GM12865 (cell line): ENCODE results near the gene SHCBP1L.

ENCODE experiments used
- DNase-seq: peaks from one replicate; pipeline ENCODE4 v3.0.0; 2010; ENCODE audit warnings: low read depth
- H3K4me3 ChIP-seq: 2 replicates; pipeline ENCODE4 v1.5.1; 2011; ENCODE audit warnings: mild to moderate bottlenecking, low read depth, low read length, control low read depth
- TF ChIP-seq, protein P1 (sequence below): IDR thresholded peaks from 2 replicates; pipeline ENCODE4 v1.5.1; 2011; ENCODE audit warnings: low read length, control low read depth, low read depth, inconsistent platforms; ENCODE audit not compliant: insufficient read depth; ENCODE audit errors: missing control alignments

The SHCBP1L gene

DNA sequence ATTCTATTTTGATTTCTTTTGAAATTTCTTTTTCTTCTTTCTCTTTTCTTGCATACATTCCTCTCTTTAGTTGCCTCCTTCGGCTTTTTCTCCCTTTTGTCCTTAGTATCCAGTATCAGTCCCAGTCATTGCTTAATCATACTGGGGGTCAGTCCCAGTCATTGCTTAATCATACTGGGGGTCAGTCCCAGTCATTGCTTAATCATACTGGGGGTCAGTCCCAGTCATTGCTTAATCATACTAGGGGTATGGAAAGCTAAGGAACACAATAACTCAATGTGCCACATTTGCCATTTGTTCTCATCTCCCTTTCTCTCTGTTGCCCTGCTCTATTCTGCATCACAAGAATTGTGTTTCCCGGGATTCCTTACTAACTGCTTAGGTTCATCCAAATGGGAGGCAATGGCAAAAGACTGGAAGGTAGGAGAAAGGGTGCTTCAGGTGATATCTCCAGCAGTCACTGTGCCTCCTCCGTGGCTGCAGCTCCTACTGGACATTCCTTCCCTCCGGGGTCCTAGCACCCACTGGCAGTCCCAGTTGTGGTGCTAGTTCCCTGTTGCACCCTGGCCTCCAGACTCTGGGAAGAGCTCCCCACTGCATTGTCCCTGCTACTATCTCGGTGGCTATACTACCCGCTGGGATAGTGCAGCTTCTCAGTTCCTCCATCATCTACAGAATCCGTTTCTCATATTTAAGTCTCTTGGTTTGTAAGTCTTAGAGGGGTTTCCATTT lies 37.6 kb upstream of the SHCBP1L start:
- TF ChIP-seq, protein P1, sequence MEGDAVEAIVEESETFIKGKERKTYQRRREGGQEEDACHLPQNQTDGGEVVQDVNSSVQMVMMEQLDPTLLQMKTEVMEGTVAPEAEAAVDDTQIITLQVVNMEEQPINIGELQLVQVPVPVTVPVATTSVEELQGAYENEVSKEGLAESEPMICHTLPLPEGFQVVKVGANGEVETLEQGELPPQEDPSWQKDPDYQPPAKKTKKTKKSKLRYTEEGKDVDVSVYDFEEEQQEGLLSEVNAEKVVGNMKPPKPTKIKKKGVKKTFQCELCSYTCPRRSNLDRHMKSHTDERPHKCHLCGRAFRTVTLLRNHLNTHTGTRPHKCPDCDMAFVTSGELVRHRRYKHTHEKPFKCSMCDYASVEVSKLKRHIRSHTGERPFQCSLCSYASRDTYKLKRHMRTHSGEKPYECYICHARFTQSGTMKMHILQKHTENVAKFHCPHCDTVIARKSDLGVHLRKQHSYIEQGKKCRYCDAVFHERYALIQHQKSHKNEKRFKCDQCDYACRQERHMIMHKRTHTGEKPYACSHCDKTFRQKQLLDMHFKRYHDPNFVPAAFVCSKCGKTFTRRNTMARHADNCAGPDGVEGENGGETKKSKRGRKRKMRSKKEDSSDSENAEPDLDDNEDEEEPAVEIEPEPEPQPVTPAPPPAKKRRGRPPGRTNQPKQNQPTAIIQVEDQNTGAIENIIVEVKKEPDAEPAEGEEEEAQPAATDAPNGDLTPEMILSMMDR: no peak
- no peak overlapping the region for H3K4me3 ChIP-seq
- DNase-seq: no peak

DNA sequence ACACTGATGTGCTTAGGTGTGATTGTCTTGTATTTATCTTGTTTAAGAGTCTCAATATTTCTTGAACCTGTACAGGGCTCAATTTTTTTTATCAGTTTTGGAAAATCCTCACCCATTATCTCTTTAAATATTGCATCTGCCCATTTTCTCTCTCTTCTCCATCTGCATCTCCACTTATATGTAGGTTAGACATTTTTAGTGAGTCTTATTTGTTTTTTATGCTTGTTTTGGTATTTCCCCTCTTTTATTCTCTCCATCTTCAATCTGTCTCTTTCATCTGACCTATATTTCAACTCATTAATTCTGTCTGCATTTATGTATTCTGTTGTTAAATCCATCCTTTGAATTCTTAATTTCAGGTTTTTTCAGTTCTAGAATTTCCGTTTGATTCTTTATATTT lies 32.9 kb upstream of the SHCBP1L start:
- no peak for DNase-seq
- TF ChIP-seq, protein P1: no peak
- no peak overlapping the region for H3K4me3 ChIP-seq

DNA sequence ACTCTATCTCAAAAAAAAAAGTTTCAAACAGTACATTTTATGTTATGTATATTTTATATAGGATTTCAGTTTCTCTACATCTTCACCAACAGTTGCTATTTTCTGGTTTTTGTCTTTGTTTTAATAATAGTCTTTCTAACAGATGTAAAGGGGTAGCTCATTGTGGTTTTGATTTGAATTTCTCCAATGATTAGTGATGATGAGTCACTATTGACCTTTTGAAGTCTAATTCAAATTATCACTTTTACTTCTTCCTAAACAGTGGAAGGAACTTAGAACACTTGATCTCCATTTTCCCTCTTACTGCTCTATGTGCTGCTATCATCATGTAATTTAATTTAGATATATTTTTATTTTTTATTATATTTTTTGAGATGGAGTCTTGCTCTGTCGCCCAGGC lies 31.7 kb upstream of the SHCBP1L start:
- H3K4me3 ChIP-seq: no peak overlapping the region
- TF ChIP-seq, protein P1: no peak
- DNase-seq: no peak

DNA sequence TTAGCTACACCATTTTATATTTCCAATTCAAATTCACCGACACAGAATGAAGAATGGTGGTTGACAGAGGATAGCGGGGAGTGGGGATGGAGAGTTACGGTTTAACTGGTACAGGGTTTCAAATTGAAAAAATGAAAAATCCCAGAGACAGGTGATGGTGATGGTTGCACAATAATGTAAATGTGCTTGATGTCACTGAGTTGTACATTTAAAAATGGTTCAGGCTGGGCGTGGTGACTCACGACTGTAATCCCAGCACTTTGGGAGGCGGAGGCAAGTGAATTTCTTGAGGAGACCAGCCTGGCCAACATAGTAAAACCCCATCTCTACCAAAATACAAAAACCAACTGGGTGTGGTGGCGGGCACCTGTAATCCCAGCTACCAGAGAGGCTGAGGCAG lies 31.2 kb upstream of the SHCBP1L start:
- TF ChIP-seq, protein P1: no peak
- no peak overlapping the region for H3K4me3 ChIP-seq
- no peak for DNase-seq

DNA sequence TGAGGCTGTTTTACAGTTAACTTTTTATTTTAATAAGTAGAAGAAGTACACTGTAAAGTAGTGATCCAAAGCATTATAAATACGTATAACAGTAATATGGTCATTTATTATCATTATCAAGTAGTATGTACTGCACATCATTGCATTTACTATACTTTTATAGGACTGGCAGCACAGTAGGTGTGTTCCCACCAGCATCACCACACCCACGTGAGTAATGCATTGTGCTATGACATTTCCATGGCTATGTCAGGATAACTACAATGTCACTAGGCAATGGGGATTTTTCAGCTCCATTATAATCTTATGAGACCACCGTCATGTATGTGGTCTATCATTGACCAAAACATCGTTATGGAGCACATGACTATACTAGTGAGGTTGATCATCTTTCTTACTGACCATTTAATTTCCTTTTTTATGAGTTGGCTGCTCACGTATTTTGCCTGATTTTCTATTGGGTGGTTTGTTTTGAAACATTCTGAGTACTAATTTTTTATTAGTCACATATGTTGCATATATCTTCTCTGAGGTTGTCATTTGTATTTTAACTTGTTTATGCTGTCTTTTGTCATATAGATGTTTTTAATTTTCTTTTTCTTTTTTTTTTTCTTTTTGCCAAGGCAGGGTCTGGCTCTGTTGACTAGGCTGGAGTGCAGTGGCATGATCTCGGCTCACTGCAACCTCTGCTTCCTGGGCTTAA lies 25.3 kb upstream of the SHCBP1L start:
- TF ChIP-seq, protein P1: no peak
- no peak for DNase-seq
- no peak overlapping the region for H3K4me3 ChIP-seq

DNA sequence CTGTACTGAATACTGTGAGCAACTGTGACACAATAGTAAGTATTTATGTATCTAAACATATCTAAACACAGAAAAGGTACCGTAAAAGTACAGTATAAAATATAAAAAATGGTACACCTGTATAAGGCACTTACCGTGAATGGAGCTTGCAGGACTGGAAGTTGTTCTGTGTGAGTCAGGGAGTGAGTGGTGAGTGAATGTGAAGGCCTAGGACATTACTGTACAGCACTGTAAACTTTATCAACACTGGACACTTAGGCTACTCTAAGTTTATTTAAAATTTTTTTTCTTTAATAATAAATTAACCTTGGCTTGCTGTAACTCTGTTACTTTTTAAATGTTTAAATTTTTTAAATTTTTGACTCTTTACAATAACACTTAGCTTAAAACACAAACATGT lies 24.5 kb upstream of the SHCBP1L start:
- no peak overlapping the region for H3K4me3 ChIP-seq
- no peak for DNase-seq
- TF ChIP-seq, protein P1: no peak
